ENCODE data around the gene BRSK2.

- TF ChIP-seq CTCF (IDR thresholded peaks at IDR 0.05; ENCODE audit: low read length) (no peak), EZH2 (IDR thresholded peaks at IDR 0.05; ENCODE audit: borderline replicate concordance, low read length) (no peak)
These were observed 22.0 kb upstream of the BRSK2 start for GRCh38 chr11:1367721-1368120.
